Effector CD8-positive, alpha-beta T cell (primary cell): ENCODE measurements around the gene RBM26.
"Not testable (repeated sequence)": the region's sequence is repeated elsewhere in the genome, so short reads cannot be mapped to it uniquely, and the experiment has no call there.

Experiments used
- DNase-seq: peaks from one replicate; lab custom pipeline; 2025; lab: John Stamatoyannopoulos, UW

The RBM26 gene

GRCh38 chr13:79385694-79386093, 20.4 kb downstream of the RBM26 start:
- DNase-seq, result no peak

GRCh38 chr13:79384022-79384610, 21.9 kb downstream of the RBM26 start:
- DNase-seq, result no peak

- no peak for DNase-seq
Measured at GRCh38 chr13:79382545-79383275, 23.3 kb downstream of the RBM26 start.

DNA sequence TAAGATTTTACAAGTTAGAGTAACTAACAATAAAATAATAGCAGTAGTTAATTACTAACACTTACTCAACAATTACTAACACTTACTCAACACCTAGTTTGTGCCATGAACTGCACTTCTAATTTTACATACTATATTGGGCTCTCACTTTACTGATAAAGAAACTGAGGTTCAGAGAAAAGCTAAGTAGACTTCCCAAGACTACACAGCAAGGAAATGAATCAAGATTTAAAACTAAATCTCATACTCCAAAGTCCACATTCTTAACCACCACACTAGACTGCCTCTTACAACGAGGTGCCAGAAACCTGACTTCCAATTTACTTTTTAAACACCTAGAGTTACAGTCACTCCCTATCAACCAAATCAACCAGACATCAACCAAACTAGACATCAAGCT, 25.1 kb downstream of the RBM26 start:
- DNase-seq, result no peak

GRCh38 chr13:79379274-79379673, 26.8 kb downstream of the RBM26 start:
- no peak for DNase-seq

DNA sequence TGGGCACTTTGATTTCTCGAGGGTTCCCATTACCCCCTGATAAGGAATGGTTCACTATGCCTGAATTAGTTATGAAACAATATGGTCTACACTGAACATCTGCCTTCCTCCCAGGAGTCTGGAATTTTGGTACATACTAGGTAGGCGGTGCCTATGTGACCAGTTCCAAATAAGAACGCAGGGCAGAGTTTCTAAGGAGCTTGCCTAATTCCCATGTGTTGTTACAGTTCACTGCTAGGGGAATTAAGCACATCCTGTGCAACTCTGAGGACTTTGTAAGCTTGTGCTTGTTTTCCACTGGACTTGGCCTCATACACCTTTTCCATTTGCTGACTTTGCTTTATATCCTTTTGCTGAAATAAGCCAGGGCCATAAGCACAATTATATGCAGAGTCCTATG, 29.2 kb downstream of the RBM26 start:
- DNase-seq, result no peak

DNA sequence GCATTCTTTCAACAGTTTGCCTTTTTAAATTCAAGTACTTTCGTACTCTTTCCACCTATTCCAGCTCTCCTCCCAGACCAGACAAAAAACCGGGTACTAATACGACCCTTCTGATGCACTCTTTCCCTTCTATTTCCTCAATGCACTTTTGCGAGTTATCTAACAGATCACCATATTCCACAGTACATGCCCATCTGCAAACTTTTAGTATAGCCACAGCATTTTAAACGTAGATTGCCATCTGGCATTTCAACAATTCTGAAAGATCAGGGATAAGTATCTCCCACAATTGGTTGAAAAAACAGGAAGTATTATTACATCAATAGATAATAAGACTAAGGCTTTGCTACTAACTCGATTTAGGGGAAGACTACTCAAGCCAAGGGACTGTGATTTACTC, 31.5 kb downstream of the RBM26 start:
- DNase-seq, result no peak

- DNase-seq, result no peak
Measured at GRCh38 chr13:79373916-79374315, 32.1 kb downstream of the RBM26 start.

- DNase-seq, result no peak
Measured at GRCh38 chr13:79369226-79369625, 36.8 kb downstream of the RBM26 start.

- no peak for DNase-seq
Measured at GRCh38 chr13:79365981-79366380, 40.1 kb downstream of the RBM26 start.

- no peak for DNase-seq
Measured at GRCh38 chr13:79361299-79361698, 44.8 kb downstream of the RBM26 start.

DNA sequence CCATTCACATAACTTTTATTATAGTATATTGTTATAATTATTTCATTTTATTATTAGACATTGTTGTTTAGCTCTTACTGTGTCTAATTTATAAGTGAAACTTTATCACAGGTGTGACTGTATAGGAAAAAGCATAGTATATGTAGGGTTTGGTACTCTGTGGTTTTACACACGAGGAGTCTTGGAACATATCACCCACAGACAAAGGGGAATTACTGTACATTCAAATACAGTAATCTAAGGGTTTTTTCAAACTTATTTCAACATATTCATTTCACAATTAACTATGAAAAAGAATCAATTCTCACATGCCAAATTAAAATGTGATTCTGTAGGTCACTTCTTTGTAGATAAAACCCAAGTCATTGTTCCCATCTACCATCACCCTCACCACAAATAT, 46.0 kb downstream of the RBM26 start:
- DNase-seq, result no peak

GRCh38 chr13:79359064-79359463, 47.0 kb downstream of the RBM26 start:
- no peak for DNase-seq

DNA sequence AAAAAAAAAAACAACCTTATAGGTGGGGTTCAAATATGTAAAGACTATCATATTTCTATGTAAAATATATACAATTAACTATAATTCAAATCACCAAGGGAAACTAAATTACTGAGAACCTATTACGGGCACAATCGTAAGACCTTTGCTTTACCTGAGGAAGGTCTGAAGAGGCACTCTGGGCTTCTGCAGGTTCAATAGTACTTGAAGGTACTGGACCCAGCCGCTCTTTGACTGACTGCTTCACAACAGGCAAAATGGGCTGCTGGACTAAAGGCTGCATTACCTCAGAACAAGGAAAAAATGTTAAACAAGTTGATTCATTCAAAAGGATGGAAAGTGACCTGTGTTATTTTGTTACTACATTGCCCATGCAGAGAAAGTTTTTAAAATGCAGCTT, 51.8 kb downstream of the RBM26 start:
- no peak for DNase-seq

DNA sequence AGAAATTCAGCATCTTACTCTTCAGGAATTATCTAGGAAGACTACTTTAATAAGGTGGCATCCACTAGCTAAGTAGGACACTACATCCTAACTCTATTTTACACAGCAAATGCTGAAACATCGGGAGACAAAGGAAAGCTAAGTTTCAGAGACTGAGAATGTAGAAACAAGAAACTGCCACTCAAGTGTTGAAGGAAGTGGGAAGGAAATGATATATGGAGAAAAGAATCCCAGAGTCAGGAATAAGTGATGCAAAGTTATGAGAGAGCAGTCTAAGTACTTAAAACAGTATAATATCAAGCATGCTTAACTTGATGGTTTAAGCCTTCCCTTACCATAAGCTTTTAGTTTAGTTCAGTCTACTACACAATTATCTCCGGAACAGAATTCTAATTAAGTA, 52.4 kb downstream of the RBM26 start:
- no peak for DNase-seq

- DNase-seq, result no peak
Measured at GRCh38 chr13:79352107-79352506, 53.9 kb downstream of the RBM26 start.

GRCh38 chr13:79349608-79350007, 56.4 kb downstream of the RBM26 start:
- DNase-seq, result not testable (repeated sequence)

DNA sequence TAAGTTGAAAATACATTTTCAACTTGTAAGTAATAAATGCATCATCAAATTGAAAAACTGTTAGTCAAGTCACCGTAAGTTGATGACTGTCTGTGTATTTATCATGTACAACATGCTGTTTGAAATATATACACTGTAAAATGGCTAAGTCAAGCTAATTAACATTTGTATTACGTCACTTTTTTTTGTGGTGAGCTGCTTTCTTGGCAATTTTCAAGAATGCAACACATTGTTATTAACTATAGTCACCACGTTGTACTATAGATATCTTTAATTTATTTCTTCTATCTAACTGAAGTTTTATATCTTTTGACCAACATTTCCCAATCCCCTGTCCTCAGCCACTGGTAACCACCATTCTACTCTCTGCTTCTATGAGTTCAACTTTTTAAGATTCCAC, 57.0 kb downstream of the RBM26 start:
- DNase-seq, result no peak

GRCh38 chr13:79346300-79346914, 59.6 kb downstream of the RBM26 start:
- no peak for DNase-seq

- no peak for DNase-seq
Measured at GRCh38 chr13:79341202-79341601, 64.9 kb downstream of the RBM26 start.

- no peak for DNase-seq
Measured at GRCh38 chr13:79340490-79340889, 65.6 kb downstream of the RBM26 start.

GRCh38 chr13:79338343-79338742, 67.7 kb downstream of the RBM26 start:
- no peak for DNase-seq

- DNase-seq, result no peak
Measured at GRCh38 chr13:79336966-79337365, 69.1 kb downstream of the RBM26 start.
